MG63 (cell line): Measurements from ENCODE around the gene RABEP2. TPM values are rescaled to one million over a fixed set of nuclear protein-coding genes. Genes with fewer than 3 reads are reported as not detected.
"Not testable (repeated sequence)": the region's sequence is repeated elsewhere in the genome, so short reads cannot be mapped to it uniquely, and the experiment has no call there.

Experiments used
- DNase-seq: peaks from one replicate; pipeline ENCODE4 v3.0.0-alpha.2; 2020
- H3K27me3 ChIP-seq: fragments of 250-450 bp; sonication (Bioruptor Pico); 2 replicates; pipeline ENCODE4 v1.5.1; 2020; ENCODE audit warnings: mild to moderate bottlenecking, moderate library complexity
- H3K36me3 ChIP-seq: fragments of 250-450 bp; sonication (Bioruptor Pico); 2 replicates; pipeline ENCODE4 v1.5.1; 2020; ENCODE audit warnings: mild to moderate bottlenecking, moderate library complexity
- H3K4me3 ChIP-seq: fragments of 250-450 bp; sonication (Bioruptor Pico); 2 replicates; pipeline ENCODE4 v1.5.1; 2020; ENCODE audit warnings: mild to moderate bottlenecking, moderate library complexity
- H3K9me3 ChIP-seq: fragments of 250-450 bp; sonication (Bioruptor Pico); 2 replicates; pipeline ENCODE4 v1.5.1; 2020; ENCODE audit warnings: mild to moderate bottlenecking, moderate library complexity
- total RNA-seq: library from RNA; depleted of rRNA; stranded (reverse); fragments of >200 nt; shearing (Covaris generic); gene quantifications from 2 replicates; pipeline ENCODE4 v1.2.3, GENCODE V29; 2014; ENCODE audit warnings: low replicate concordance

Gene RABEP2
- total RNA-seq, 1 experiment from 2014 or later = 86.2 TPM

GRCh38 chr16:28937222-28937876, 12.3 kb upstream of the RABEP2 start:
- Histone ChIP-seq H3K4me3 (no peak overlapping the region), H3K27me3 (no peaks in the 10 kb centered on the region), H3K36me3 (no peaks in the 10 kb centered on the region), H3K9me3 (no peaks in the 10 kb centered on the region)
- DNase-seq = no peak

GRCh38 chr16:28936784-28937155, 11.7 kb upstream of the RABEP2 start:
- H3K4me3 ChIP-seq = no peak overlapping the region
- DNase-seq = no peak

GRCh38 chr16:28935924-28936783, 11.1 kb upstream of the RABEP2 start:
- Histone ChIP-seq H3K27me3 (no peaks in the 10 kb centered on the region), H3K9me3 (no peaks in the 10 kb centered on the region), H3K36me3 (no peaks in the 10 kb centered on the region), H3K4me3 (no peak overlapping the region)
- DNase-seq = peak; percentile 40

More at GRCh38 chr16:28936784-28937155, 11.7 kb upstream of the RABEP2 start:
- no peaks in the 10 kb centered on the region for H3K27me3 ChIP-seq
- H3K9me3 ChIP-seq = no peaks in the 10 kb centered on the region
- no peaks in the 10 kb centered on the region for H3K36me3 ChIP-seq

GRCh38 chr16:28935346-28935745, 10.3 kb upstream of the RABEP2 start:
- no peak for DNase-seq
- no peaks in the 10 kb centered on the region for H3K36me3 ChIP-seq
- H3K9me3 ChIP-seq = no peaks in the 10 kb centered on the region
- no peak overlapping the region for H3K4me3 ChIP-seq
- no peaks in the 10 kb centered on the region for H3K27me3 ChIP-seq

DNA sequence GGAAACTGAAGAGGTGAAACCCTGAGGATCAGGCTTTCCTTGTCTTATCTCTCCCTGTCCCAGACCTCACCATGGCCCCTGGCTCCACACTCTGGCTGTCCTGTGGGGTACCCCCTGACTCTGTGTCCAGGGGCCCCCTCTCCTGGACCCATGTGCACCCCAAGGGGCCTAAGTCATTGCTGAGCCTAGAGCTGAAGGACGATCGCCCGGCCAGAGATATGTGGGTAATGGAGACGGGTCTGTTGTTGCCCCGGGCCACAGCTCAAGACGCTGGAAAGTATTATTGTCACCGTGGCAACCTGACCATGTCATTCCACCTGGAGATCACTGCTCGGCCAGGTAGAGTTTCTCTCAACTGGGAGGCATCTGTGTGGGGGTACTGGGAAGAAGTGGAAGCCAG, 8.1 kb upstream of the RABEP2 start:
- Histone ChIP-seq H3K36me3 (no peaks in the 10 kb centered on the region), H3K4me3 (no peak overlapping the region), H3K27me3 (no peaks in the 10 kb centered on the region), H3K9me3 (no peaks in the 10 kb centered on the region)
- no peak for DNase-seq

DNA sequence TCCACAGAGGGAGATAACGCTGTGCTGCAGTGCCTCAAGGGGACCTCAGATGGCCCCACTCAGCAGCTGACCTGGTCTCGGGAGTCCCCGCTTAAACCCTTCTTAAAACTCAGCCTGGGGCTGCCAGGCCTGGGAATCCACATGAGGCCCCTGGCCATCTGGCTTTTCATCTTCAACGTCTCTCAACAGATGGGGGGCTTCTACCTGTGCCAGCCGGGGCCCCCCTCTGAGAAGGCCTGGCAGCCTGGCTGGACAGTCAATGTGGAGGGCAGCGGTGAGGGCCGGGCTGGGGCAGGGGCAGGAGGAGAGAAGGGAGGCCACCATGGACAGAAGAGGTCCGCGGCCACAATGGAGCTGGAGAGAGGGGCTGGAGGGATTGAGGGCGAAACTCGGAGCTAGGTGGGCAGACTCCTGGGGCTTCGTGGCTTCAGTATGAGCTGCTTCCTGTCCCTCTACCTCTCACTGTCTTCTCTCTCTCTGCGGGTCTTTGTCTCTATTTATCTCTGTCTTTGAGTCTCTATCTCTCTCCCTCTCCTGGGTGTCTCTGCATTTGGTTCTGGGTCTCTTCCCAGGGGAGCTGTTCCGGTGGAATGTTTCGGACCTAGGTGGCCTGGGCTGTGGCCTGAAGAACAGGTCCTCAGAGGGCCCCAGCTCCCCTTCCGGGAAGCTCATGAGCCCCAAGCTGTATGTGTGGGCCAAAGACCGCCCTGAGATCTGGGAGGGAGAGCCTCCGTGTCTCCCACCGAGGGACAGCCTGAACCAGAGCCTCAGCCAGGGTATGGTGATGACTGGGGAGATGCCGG, 7.5 kb upstream of the RABEP2 start:
- Histone ChIP-seq H3K36me3 (no peaks in the 10 kb centered on the region), H3K4me3 (no peak overlapping the region), H3K9me3 (no peaks in the 10 kb centered on the region), H3K27me3 (no peaks in the 10 kb centered on the region)
- no peak for DNase-seq

GRCh38 chr16:28931801-28932225, 6.8 kb upstream of the RABEP2 start, which contains the start of gene CD19:
TSS of gene CD19 (plus strand) at chr16:28931971. CDS start at chr16:28932001, 30 bp downstream.
- Histone ChIP-seq H3K4me3 (no peak within 1 kb of the TSS), H3K36me3 (no peaks in the 10 kb centered on the region), H3K9me3 (no peaks in the 10 kb centered on the region), H3K27me3 (no peaks in the 10 kb centered on the region)
- no peak for DNase-seq

DNA sequence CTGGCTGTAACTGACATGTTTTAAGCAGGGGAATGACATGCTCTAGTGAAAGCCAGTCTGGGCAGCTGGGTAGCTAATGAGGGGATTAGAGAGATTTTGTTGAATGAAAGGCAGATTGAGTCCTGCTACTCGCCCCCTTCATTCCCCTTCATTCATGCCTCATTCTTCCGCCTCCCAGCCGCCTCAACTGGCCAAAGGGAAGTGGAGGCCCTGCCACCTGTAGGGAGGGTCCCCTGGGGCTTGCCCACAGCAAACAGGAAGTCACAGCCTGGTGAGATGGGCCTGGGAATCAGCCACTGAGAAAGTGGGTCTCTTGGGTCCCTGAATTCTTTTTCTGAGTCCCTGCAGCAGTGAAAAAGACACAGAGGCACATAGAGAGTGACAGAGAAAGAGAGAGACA, 5.6 kb upstream of the RABEP2 start:
- DNase-seq = no peak
- H3K36me3 ChIP-seq = no peaks in the 10 kb centered on the region
- H3K9me3 ChIP-seq = no peaks in the 10 kb centered on the region
- no peak overlapping the region for H3K4me3 ChIP-seq
- H3K27me3 ChIP-seq = no peaks in the 10 kb centered on the region

GRCh38 chr16:28930203-28930602, 5.2 kb upstream of the RABEP2 start:
- no peak overlapping the region for H3K4me3 ChIP-seq
- H3K36me3 ChIP-seq = peaks cover 2% of the 10 kb centered on the region; the same call in 1 of the 2 replicates
- H3K27me3 ChIP-seq = no peaks in the 10 kb centered on the region
- no peak for DNase-seq
- H3K9me3 ChIP-seq = no peaks in the 10 kb centered on the region

GRCh38 chr16:28927815-28928214, 2.8 kb upstream of the RABEP2 start:
- H3K9me3 ChIP-seq = no peaks in the 10 kb centered on the region
- peaks cover 5% of the 10 kb centered on the region for H3K36me3 ChIP-seq
- no peak for DNase-seq
- no peak overlapping the region for H3K4me3 ChIP-seq
- H3K27me3 ChIP-seq = no peaks in the 10 kb centered on the region

DNA sequence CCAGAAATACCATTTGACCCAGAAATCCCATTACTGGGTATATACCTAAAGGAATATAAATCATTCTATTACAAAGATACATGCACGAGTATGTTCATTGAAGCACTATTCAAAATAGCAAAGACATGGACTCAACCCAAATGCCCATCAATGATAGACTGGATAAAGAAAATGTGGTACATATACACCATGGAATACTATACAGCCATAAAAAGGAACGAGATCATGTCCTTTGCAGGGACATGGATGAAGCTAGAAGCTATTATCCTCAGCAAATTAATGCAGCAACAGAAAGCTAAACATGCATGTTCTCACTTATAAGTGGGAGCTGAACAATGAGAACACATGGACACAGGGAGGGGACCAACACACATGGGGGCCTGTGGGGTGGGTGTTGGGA, 1.2 kb upstream of the RABEP2 start:
- H3K4me3 ChIP-seq = peak overlapping the region; percentile 100
- H3K9me3 ChIP-seq, H3K27me3 ChIP-seq, DNase-seq: not testable (repeated sequence)
- peaks cover 12% of the 10 kb centered on the region for H3K36me3 ChIP-seq

GRCh38 chr16:28925386-28926228, 569 bp upstream of the RABEP2 start:
- Histone ChIP-seq H3K36me3 (peaks cover 12% of the 10 kb centered on the region), H3K4me3 (peak overlapping the region; percentile 100), H3K9me3 (no peaks in the 10 kb centered on the region), H3K27me3 (no peaks in the 10 kb centered on the region)
- DNase-seq = peak; percentile 84

- Histone ChIP-seq H3K4me3 (peak overlapping the region; percentile 100), H3K9me3 (no peaks in the 10 kb centered on the region), H3K27me3 (no peaks in the 10 kb centered on the region), H3K36me3 (peaks cover 14% of the 10 kb centered on the region)
- no peak for DNase-seq
These were observed 658 bp downstream of the RABEP2 start for GRCh38 chr16:28924399-28924761.

GRCh38 chr16:28923652-28924398, 1.2 kb downstream of the RABEP2 start:
- Histone ChIP-seq H3K9me3 (no peaks in the 10 kb centered on the region), H3K27me3 (no peaks in the 10 kb centered on the region), H3K36me3 (peaks cover 16% of the 10 kb centered on the region), H3K4me3 (no peak overlapping the region)
- DNase-seq = no peak

DNA sequence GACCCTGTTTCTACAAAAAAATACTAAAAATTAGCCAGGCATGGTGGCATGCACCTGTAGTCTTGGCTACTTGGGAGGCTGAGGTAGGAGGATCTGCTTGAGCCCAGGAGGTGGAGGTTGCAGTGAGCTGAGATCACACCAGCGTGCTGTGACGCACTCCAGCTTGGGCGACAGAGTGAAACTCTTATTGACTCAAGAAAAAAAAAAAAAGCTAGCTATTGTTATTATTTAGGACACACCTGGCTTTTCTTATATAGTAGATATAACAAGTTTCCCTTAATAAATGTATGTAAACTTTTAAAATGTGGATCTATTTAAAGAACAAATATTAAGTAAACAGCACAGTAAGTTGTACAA, 1.8 kb downstream of the RABEP2 start:
- no peak for DNase-seq
- Histone ChIP-seq H3K27me3 (no peaks in the 10 kb centered on the region), H3K36me3 (peaks cover 17% of the 10 kb centered on the region), H3K9me3 (no peaks in the 10 kb centered on the region), H3K4me3 (no peak overlapping the region)

- H3K27me3 ChIP-seq = no peaks in the 10 kb centered on the region
These were observed 6.3 kb downstream of the RABEP2 start for GRCh38 chr16:28918698-28919097.

More at GRCh38 chr16:28918698-28919097, 6.3 kb downstream of the RABEP2 start:
- DNase-seq = no peak
- Histone ChIP-seq H3K9me3 (no peaks in the 10 kb centered on the region), H3K4me3 (no peak overlapping the region), H3K36me3 (peaks cover 41% of the 10 kb centered on the region)
